G401 (cell line): Measurements from ENCODE around the gene FN3KRP. TPM values are rescaled to one million over a fixed set of nuclear protein-coding genes. Genes with fewer than 3 reads are reported as not detected.

Experiments
- DNase-seq: peaks from one replicate; pipeline ENCODE4 v3.0.0-alpha.2; 2015; ENCODE audit warnings: low spot score
- in situ Hi-C: cut with HindIII; loops from 2 replicates; pipeline ENCODE4 v1.10.0; 2016; ENCODE audit warnings: low sequenced_read_pairs, mixed read lengths
- total RNA-seq: library from RNA; depleted of rRNA; stranded (reverse); fragments of >200 nt; shearing (Covaris generic); gene quantifications from 2 replicates; pipeline ENCODE4 v1.2.3, GENCODE V29; 2014

FN3KRP gene
- total RNA-seq, 1 experiment from 2014 or later: 44.8 TPM

DNA sequence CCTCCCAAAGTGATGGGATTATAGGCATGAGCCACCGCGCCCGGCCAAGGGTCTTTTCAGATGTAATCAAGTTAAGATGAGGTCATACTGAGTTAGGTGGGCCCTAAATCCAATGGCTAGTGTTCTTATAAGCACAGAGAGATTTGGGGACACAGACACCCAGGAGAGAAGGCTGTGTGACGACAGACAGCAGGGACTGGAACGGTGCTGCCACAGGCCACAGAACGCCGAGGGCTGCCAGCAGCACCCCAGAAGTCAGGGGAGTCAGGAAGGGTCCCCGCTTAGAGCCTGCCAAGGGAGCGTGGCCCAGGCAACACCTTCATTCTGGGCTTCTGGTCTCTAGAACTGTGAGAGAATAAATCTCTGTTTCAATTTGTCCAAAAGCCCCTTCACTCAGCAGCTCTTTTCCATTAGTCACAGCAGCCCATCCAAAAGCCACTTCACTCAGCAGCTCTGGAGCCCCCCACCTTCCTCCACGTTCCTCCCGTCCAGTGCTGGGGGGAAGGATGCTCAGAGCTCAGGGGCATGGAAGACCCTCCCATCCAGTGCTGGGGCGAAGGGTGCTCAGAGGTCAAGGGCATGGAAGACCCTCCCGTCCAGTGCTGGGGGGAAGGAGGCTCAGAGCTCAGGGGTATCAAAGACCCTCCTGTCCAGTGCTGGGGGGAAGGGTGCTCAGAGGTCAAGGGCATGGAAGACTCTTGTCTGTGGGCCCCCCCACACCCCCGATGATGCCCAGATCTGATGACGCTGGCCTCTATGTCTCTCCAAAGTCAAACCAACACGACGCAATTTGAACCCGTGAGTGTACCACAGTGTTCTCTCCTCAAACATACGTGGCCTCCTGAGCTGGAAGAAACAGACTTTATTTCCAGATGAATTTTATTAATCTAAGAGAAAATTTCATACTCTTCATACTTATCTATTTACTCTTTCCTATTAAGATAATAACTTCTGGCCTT lies 29.9 kb upstream of the FN3KRP start:
- no peak for DNase-seq
- in situ Hi-C loops: no loop called here

DNA sequence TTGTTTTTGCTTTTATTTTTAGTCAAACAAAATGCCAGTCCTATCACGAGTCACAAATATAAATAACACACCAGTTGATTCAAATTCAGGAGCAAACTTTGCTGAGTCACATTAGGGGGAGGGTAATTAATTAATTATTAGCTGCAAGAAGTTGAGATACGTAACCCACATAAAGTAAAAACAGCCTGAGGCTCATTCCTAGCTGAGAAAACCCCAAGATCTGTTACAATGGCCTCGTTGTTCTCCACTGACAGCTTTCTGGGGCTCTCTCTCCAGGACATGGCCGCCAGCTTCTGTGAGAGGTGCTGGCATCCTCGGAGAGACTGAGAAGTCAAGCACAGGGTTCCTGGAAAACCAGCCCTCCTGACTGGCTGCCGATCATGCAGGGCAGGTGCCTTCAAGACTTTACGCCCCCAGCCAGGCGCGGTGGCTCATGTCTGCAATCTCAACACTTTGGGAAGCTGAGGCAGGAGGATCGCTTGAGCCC lies 29.1 kb upstream of the FN3KRP start:
- DNase-seq: no peak
- in situ Hi-C loops: no loop called here

DNA sequence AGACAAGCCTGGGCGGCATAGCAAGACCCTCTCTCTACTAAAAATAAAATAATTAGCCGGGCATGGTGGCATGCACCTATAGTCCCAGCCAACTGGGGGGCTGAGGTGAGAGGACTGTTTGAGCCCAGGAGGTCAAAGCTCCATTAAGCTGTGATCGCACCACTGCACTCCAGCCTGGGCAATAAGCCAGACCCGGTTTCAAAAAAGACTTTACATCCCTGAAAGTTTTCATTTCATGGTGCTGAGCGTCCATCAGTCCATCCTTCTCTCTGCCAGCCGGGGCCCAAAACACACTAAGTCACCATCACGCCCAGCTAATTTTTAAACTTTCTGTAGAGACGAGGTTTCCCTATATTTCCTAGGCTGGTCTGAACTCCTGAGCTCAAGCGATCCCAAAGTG lies 28.6 kb upstream of the FN3KRP start:
- no peak for DNase-seq
- in situ Hi-C loops: no loop called here

DNA sequence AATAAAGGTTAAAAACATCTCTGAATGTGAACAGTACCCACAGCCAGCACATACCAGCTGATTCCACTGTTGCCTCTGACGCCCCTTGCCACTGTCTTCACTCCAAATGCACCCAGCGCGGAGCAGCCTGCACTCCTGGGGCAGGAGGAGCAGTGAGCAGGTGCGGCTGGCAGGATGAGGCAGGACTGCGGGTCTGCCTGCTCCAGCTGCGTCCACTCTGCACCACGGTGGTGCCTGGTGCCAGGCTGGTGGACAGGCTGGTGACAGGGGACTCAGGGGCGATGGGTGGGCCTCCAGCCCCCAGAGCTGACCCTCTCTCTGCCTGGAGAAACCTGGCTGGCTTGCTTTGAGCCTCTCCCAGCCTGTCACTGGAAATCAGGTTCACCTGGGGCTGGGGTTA lies 27.4 kb upstream of the FN3KRP start:
- no peak for DNase-seq
- in situ Hi-C loops: no loop called here

DNA sequence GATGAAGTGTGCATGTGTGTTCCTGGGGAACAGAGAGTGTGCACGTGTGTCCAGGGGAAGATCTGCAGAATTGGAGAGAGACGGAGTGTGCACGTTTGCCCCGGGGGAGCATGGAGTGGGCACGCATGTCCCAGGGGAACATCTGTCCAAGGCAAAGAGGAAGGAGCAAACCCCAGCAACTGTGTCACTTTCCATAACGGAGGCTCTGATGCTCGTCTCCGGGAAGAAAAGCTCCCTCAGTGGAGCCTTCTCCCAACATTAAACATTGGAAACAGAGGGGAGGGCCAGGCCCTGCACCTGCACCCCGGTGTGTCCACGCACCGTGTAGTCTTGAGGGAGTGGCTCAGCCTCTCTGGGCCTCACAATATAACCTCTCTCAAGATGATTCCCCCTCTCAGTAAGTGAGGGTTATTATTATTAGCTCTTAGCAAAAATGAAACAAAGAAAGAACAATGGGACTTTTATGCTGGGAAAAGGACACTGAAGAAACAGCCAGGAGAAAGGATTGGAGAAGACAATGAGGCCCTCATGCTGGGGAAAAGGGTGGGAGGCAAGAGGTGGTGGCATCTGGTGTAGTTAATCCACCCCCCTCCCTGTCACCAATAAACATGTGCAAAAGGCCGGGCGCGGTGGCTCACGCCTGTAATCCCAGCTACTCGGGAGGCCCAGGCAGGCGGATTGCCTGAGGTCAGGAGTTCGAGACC lies 25.6 kb upstream of the FN3KRP start:
- DNase-seq: no peak
- in situ Hi-C loops: no loop called here

DNA sequence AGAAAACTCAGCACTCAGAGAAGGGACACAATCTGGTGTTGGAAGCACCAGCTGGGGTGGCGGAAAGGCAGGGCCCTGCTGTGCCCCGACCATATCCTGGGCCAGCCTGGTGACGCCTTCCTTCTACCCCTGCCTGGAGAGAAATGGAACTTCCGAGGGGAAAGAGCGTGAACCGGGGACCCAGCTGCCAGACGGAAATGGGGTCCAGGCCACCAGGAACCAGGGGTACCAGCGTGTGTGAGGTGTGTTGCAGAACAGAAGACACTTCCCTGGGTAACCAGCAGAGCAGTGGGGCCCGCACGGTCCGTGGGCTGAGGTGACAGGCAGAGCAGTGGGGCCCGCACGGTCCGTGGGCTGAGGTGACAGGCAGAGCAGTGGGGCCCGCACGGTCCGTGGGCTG lies 24.8 kb upstream of the FN3KRP start:
- in situ Hi-C loops: no loop called here
- DNase-seq: peak; percentile 41

DNA sequence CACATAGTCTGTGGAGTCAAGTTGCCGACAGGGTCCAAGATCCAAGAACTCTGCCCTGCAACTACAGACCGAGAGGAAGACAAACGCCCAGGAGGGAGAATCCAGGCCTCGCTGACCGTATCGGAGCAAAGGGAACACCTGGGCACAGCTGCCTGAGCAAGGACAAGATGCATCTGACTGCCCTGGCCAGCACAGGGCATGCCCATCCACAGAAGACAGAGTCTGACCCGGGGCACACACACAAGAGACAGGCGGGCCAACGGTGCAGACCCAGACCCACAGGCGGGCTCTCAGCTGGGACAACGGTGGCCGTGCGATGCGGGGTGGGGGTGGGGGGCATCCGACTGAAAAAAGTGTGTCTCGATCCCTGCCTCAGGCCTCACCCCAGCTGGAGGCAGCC lies 24.2 kb upstream of the FN3KRP start:
- in situ Hi-C loops: no loop called here
- DNase-seq: no peak

DNA sequence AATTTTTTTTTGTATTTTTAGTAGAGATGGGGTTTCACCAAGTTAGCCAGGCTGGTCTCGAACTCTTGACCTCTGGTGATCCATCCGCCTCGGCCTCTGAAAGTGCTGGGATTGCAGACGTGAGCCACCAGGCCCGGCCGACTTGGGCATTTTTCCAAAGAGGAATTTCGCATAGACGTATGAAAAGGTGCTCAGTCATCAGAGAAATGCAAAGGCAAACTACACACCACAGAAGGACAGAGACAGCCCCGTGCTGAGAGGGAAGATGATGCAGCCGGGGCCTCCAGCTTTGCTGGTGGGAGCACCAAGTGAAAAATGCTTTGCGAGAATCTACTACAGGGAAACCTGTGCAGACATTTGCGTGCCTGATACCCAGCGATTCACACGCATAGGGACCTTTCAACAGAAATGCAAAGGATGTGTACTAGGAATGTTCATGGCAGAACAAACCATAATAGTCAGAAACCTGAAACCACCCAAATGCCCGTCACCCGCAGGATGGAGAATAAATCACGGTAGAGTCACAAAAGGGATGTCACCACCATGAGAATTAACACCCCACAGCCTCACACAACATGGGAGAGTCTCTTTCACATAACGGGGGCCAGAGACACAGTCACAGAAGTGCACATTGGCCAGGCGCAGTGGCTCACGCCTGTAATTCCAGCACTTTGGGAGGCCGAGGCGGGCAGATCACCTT lies 23.2 kb upstream of the FN3KRP start:
- no peak for DNase-seq
- in situ Hi-C loops: no loop called here

DNA sequence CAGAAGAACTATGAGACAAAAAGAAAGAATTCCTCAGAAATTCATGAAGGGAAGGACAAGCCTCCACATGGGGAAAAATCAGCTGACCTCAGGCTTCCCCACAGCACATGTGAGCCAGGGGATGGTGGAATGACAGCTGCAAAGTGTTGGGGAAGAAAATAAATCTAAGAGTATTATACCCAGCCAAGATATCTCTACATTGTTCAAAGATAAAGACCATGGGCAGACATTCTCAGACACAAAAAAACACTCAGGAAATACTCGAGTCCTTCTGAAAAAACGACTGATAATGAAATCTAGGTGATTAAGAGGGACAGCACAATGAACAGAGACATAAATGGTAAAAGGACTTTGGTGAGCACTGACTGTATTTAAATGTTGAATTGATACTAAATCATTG lies 21.9 kb upstream of the FN3KRP start:
- in situ Hi-C loops: no loop called here
- DNase-seq: no peak

DNA sequence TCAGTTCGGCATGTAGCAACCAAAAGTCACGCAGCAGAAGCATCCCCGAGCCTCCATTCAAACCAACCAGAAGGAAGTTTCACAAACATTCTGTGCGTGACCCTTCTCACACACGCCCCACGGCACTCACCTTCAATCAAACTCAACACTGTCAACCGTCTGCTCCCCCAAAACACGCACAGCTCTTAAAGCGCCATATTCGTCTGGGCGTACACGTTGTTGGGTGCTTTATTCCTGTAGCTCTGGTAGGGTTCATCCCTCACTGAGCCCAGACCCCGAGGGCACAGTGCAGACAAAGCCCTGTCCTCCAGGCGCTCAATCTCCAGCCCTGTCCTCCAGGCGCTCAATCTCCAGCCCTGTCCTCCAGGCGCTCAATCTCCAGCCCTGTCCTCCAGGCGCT lies 20.2 kb upstream of the FN3KRP start:
- in situ Hi-C loops: no loop called here
- DNase-seq: no peak

DNA sequence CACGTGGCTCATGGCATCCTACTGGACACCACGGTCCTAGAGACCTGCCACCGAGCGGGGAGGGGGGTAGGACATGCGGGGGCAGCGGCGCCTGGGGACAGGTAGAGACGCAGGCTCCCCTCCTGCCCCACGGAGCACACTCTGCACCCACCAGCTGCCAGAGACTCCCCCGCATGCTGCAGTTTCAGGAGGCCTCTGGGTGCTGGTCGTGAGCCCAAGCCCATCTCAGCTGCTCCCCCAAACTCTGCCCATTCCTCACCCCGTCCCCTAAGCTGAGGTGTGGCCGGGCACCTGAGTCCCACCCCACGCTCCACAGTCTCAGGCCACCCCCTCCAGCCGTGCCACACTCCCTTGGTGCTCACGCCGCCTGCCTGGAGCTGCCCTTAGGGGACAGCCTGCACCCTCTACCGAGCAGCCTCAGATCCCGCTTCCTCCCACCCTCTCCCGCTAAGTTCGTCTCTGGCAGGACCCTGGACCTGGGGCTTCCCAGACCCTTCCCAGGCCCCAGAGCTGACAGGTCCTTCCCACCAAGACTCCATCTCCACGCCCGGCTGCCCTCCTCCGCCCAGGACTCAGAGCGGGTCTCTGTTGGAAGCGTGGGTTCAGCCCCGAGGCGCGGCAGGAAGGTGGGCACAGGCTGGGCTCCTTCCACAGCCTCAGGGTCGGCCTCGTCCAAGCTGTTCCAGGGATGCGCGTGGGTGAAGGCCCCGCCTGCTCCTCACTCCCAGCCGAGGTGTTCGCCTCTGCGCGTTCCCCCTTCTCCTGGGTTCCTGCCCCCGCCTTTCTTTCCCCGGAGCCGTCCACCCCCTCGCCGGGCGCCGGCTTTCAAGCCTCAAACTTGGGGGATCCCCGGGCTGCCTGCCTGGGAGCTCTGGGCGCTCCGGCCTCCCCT lies 19.3 kb upstream of the FN3KRP start:
- DNase-seq: no peak
- in situ Hi-C loops: no loop called here

DNA sequence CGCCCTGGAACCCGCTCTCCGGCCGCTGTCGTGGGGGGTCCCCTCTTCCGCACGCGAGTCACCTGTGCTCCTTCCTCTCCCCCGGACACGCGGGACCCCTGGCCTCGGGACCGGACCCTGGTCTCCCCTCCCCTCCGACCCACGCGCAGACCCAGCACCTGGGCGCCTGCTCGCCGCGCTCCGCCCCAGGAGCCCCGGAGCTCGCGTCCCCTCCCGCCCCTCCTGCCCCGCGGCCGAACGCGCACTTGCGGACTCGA lies 18.8 kb upstream of the FN3KRP start:
- no peak for DNase-seq

DNA sequence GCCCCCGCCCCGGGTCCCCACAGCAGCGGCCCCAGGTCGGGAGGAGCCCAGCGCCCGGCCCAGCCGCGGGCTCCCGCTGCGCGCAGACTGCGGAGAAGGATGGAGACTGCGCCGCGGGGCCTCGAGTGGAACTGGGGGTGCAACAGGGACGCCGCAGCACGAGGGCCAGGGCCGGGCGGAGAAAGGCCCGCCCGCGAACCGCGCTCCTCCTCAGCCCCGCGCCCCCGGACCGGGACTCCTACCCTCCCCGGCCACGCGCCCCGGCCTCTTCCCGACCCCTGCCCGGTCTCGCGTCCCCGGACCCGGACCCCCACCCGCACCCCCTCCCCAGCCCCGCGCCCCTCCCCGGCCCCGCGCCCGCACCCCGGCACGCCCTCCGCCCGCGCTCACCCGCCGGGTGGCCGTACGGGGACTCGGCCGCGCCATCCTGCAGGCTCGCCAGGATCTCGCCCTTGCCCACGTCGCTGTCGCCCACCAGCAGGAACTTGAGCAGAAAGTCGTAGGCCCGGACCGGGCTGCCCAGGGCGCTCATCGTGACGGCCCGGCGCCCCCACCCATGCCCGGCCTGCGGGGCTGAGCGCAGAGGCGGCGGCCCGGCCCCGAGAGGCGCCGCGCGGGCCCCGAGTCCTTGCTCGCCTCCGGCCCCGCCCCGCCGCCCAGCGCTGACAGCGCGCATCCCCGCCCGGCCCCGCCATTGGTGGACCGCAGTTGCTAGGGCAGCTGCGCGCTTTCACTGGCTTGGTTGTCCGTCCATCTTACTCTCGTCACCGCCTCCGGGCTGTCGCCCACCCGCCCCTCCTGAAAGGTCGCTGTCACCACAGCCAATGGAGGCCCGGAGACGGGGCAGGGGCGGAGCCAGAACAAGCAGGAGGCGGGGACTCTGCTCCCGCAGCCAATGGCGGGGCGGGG lies 18.2 kb upstream of the FN3KRP start, which contains the start of gene RAB40B:
RAB40B (minus strand) TSS at position 634 of the 909 bp plus-strand sequence; CDS start at position 532, 102 bp downstream.
- peak; percentile 99 for DNase-seq
- in situ Hi-C loops: no loop called here

More for the DNA sequence above, 18.8 kb upstream of the FN3KRP start:
- in situ Hi-C loops: no loop called here

DNA sequence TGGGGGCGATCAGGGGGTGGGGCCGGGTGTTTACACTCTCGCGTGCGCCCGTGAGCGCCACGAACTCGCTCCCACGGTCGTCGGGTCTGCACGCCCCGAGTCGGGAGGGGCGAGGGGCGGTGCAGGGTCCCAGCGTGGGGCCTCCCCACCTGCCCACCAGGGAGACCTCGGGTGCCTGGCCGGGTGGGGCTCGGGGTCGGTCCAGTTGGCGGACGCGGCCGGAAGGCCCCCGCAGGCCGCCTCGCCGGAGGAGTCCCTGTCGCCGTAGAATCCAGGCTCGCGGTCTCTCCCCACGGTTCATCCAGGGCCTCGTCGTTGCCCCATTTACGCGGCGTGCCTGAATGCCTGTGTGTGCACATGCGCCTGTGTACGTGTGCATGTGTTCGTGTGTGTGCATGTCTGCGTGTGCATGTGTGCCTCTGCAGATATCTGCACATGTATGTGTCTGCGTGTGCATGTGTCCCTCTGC lies 17.5 kb upstream of the FN3KRP start:
- no peak for DNase-seq
- in situ Hi-C loops: no loop called here

DNA sequence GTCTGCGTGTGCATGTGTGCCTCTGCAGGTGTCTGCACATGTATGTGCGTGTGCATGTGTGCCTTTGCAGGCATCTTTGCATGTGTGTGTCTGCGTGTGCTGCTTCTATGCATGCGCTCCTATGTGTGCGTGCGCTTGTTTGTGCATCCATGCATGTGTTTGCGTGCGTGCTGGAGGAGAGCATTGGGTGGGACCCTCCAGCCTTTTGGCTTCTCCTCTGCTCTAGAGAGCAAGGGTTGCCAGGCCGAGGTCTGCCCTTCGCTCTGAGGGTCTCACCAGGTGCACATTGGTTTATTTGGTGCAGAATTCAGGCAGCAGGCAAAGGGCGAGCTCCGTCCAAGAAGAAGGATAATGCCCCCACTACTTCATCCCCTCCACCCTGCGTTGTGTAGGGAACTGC lies 17.0 kb upstream of the FN3KRP start:
- DNase-seq: no peak
- in situ Hi-C loops: no loop called here

DNA sequence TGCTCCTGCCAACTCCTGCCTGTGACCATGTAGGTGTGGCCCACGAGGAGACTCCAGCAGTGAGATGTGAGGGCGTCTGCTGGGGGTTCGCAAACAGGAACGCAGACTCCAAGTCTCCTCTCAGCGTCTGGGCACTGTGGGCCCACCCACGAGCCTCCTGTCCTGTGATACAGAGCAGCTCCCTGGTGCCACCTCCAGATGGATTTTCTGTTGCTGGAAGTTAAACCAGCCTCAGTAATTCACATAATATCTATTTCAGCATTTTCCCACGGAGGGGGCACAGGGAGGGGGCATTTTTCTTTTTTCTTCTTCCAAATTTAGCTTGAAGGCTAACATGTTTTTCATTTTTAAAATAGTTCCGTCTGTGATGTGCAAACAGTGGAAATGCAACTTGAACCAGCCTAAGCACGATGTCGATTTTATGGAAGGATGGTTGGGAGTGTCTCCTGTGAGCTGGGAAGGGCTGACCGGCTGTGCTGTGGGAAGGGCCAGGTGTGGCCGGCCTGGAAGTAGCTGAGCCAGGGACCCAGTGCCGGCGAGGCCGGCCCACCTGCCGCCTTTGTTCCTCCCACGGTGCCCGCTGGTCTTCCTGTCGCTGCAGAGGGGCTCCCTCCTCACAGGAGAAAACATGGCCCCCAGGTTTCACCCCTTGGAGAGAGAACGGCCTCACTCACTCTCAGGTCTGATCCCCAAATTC lies 14.1 kb upstream of the FN3KRP start:
- in situ Hi-C loops: no loop called here
- no peak for DNase-seq

DNA sequence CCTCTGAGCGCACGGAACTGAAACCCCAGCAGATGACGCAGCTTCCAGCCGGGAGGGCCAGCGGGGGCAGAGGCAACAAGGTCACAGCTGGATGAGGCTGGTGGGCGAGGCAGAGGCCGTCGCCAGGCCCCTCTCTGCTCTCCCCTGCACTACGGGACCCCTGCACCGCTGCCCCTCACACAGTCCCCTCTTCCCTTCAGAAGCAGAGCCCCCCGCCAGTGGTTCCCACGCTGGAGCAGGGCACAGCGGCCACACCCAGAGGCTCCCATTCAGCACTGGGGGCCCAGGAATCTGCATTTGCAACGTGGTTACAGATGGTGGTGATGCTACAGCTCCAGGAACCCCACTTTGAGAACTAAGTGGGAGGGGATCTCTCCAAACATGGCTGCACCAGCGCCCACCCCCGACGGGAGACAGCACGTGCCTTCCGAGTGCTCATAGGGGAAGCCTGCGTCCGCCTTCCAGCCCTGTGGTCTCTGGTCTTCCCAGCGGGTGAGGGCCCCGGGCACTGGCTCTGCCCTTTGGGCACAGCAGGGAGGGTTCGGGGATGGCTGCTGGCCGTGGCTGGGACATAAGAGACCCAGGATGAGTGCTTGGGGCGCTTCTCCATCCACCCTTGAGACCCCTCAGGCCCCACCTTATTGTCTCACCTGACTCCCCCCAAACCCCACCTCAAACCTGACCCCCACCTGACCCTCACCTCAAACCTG lies 13.3 kb upstream of the FN3KRP start:
- DNase-seq: no peak
- in situ Hi-C loops: no loop called here
